ENCODE results near the gene LTF.
A peak's percentile ranks its signal among the peaks of the same experiment; 100 is the strongest.

Gene LTF

GRCh38 chr3:46479021-46479420, 14.3 kb upstream of the LTF start:
- no peaks in the 10 kb centered on the region for H3K79me1 ChIP-seq (ENCODE audit: low read depth, low read length)
- H4K91ac ChIP-seq (ENCODE audit: low read depth, low read length, poor library complexity), result no peak overlapping the region
- no peaks in the 10 kb centered on the region for H3K36me3 ChIP-seq (replicated peaks in 1 of 2; ENCODE audit: control insufficient read depth in 2 of 2, insufficient read depth in 2 of 2, low read length in 2 of 2)
- H2BK12ac ChIP-seq (ENCODE audit: low read length), result no peak overlapping the region
- H3K4me2 ChIP-seq (ENCODE audit: insufficient read depth, low read length, poor library complexity, severe bottlenecking), result no peak overlapping the region
- no peak overlapping the region for H2BK15ac ChIP-seq (ENCODE audit: low read length)
- WGBS, 2 donors (ENCODE audit: extremely low coverage in 2 of 2, insufficient read length in 2 of 2, insufficient replicate concordance in 1 of 2), result no CpG with 5 or more reads among the region's 5 CpGs
- H3K9ac ChIP-seq (ENCODE audit: low read depth, low read length, poor library complexity), result no peak overlapping the region
- H3K27me3 ChIP-seq (ENCODE audit: control insufficient read depth in 3 of 3, insufficient read depth in 3 of 3, low read depth in 1 of 3, low read length in 3 of 3), result no peaks in the 10 kb centered on the region
- H3K23ac ChIP-seq (ENCODE audit: low read depth, low read length, poor library complexity), result no peak overlapping the region
- H3K4me1 ChIP-seq (ENCODE audit: control insufficient read depth in 2 of 2, insufficient read depth in 1 of 2, low read depth in 1 of 2, low read length in 2 of 2), result peaks cover 0 to 2% of the 10 kb centered on the region in 2 donors
- no peak overlapping the region for H3K14ac ChIP-seq (ENCODE audit: low read length)
- peak overlapping the region; percentile 42 for H3K18ac ChIP-seq (ENCODE audit: low read length)
- H3K4me3 ChIP-seq (ENCODE audit: low read length in 2 of 2), result no peak overlapping the region
- no peak overlapping the region for H2BK120ac ChIP-seq (ENCODE audit: low read depth, low read length)
- H3K9me3 ChIP-seq (replicated peaks in 1 of 2; ENCODE audit: control insufficient read depth in 2 of 2, insufficient read depth in 1 of 2, low read depth in 1 of 2, low read length in 2 of 2), result no peaks in the 10 kb centered on the region
- H2BK5ac ChIP-seq (ENCODE audit: low read length), result no peak overlapping the region
- no peak overlapping the region for H2AK5ac ChIP-seq (ENCODE audit: low read depth, low read length)
- no peak for DNase-seq (ENCODE audit: low spot score)
- no peak overlapping the region for H3K4ac ChIP-seq (ENCODE audit: low read length)
- H4K8ac ChIP-seq (ENCODE audit: low read depth, low read length), result no peak overlapping the region
- H2AFZ ChIP-seq (ENCODE audit: low read length), result no peak overlapping the region
- no peak overlapping the region for H3K27ac ChIP-seq (replicated peaks; ENCODE audit: low read length)

GRCh38 chr3:46478341-46478740, 13.6 kb upstream of the LTF start:
- Histone ChIP-seq H2AFZ (ENCODE audit: low read length) (no peak overlapping the region), H2BK120ac (ENCODE audit: low read depth, low read length) (no peak overlapping the region), H3K9me3 (replicated peaks in 1 of 2; ENCODE audit: control insufficient read depth in 2 of 2, insufficient read depth in 1 of 2, low read depth in 1 of 2, low read length in 2 of 2) (peaks cover 0 to 2% of the 10 kb centered on the region in 2 donors), H3K4me1 (ENCODE audit: control insufficient read depth in 2 of 2, insufficient read depth in 1 of 2, low read depth in 1 of 2, low read length in 2 of 2) (peaks cover 0 to 2% of the 10 kb centered on the region in 2 donors), H3K79me1 (ENCODE audit: low read depth, low read length) (no peaks in the 10 kb centered on the region), H3K18ac (ENCODE audit: low read length) (peak overlapping the region; percentile 61), H3K27ac (replicated peaks; ENCODE audit: low read length) (no peak overlapping the region), H4K8ac (ENCODE audit: low read depth, low read length) (peak overlapping the region; percentile 23), H3K4me2 (ENCODE audit: insufficient read depth, low read length, poor library complexity, severe bottlenecking) (no peak overlapping the region), H3K14ac (ENCODE audit: low read length) (peak overlapping the region; percentile 61), H2BK12ac (ENCODE audit: low read length) (no peak overlapping the region), H2AK5ac (ENCODE audit: low read depth, low read length) (no peak overlapping the region), H4K91ac (ENCODE audit: low read depth, low read length, poor library complexity) (no peak overlapping the region), H3K4me3 (ENCODE audit: low read length in 2 of 2) (peak overlapping the region in 1 of 2 donors; percentile 60), H3K23ac (ENCODE audit: low read depth, low read length, poor library complexity) (no peak overlapping the region), H3K36me3 (replicated peaks in 1 of 2; ENCODE audit: control insufficient read depth in 2 of 2, insufficient read depth in 2 of 2, low read length in 2 of 2) (no peaks in the 10 kb centered on the region), H3K4ac (ENCODE audit: low read length) (no peak overlapping the region), H2BK5ac (ENCODE audit: low read length) (no peak overlapping the region), H3K27me3 (ENCODE audit: control insufficient read depth in 3 of 3, insufficient read depth in 3 of 3, low read depth in 1 of 3, low read length in 3 of 3) (no peaks in the 10 kb centered on the region), H2BK15ac (ENCODE audit: low read length) (no peak overlapping the region), H3K9ac (ENCODE audit: low read depth, low read length, poor library complexity) (no peak overlapping the region)
- no peak for DNase-seq (ENCODE audit: low spot score)
- no CpG with 5 or more reads among the region's 5 CpGs for WGBS, 2 donors (ENCODE audit: extremely low coverage in 2 of 2, insufficient read length in 2 of 2, insufficient replicate concordance in 1 of 2)

- Histone ChIP-seq H3K4me3 (ENCODE audit: low read length in 2 of 2) (no peak overlapping the region), H2BK15ac (ENCODE audit: low read length) (no peak overlapping the region), H3K36me3 (replicated peaks in 1 of 2; ENCODE audit: control insufficient read depth in 2 of 2, insufficient read depth in 2 of 2, low read length in 2 of 2) (no peaks in the 10 kb centered on the region), H3K9me3 (replicated peaks in 1 of 2; ENCODE audit: control insufficient read depth in 2 of 2, insufficient read depth in 1 of 2, low read depth in 1 of 2, low read length in 2 of 2) (peaks cover 0 to 2% of the 10 kb centered on the region in 2 donors), H3K14ac (ENCODE audit: low read length) (no peak overlapping the region), H2BK12ac (ENCODE audit: low read length) (no peak overlapping the region), H3K23ac (ENCODE audit: low read depth, low read length, poor library complexity) (no peak overlapping the region), H3K27ac (replicated peaks; ENCODE audit: low read length) (no peak overlapping the region), H3K4me1 (ENCODE audit: control insufficient read depth in 2 of 2, insufficient read depth in 1 of 2, low read depth in 1 of 2, low read length in 2 of 2) (peaks cover 0 to 2% of the 10 kb centered on the region in 2 donors), H2BK5ac (ENCODE audit: low read length) (no peak overlapping the region), H3K4me2 (ENCODE audit: insufficient read depth, low read length, poor library complexity, severe bottlenecking) (no peak overlapping the region), H3K79me1 (ENCODE audit: low read depth, low read length) (no peaks in the 10 kb centered on the region), H4K8ac (ENCODE audit: low read depth, low read length) (no peak overlapping the region), H3K18ac (ENCODE audit: low read length) (no peak overlapping the region), H2BK120ac (ENCODE audit: low read depth, low read length) (no peak overlapping the region), H3K9ac (ENCODE audit: low read depth, low read length, poor library complexity) (no peak overlapping the region), H2AFZ (ENCODE audit: low read length) (no peak overlapping the region), H4K91ac (ENCODE audit: low read depth, low read length, poor library complexity) (no peak overlapping the region), H3K4ac (ENCODE audit: low read length) (no peak overlapping the region), H2AK5ac (ENCODE audit: low read depth, low read length) (no peak overlapping the region), H3K27me3 (ENCODE audit: control insufficient read depth in 3 of 3, insufficient read depth in 3 of 3, low read depth in 1 of 3, low read length in 3 of 3) (no peaks in the 10 kb centered on the region)
- WGBS, 2 donors (ENCODE audit: extremely low coverage in 2 of 2, insufficient read length in 2 of 2, insufficient replicate concordance in 1 of 2), result no CpG with 5 or more reads among the region's 6 CpGs
- DNase-seq (ENCODE audit: low spot score), result no peak
Measured at GRCh38 chr3:46477756-46478155, 13.1 kb upstream of the LTF start.

- WGBS, 2 donors (ENCODE audit: extremely low coverage in 2 of 2, insufficient read length in 2 of 2, insufficient replicate concordance in 1 of 2), result no CpG with 5 or more reads among the region's 4 CpGs
- no peaks in the 10 kb centered on the region for H3K27me3 ChIP-seq (ENCODE audit: control insufficient read depth in 3 of 3, insufficient read depth in 3 of 3, low read depth in 1 of 3, low read length in 3 of 3)
- H3K4me3 ChIP-seq (ENCODE audit: low read length in 2 of 2), result no peak overlapping the region
- no peak overlapping the region for H3K9ac ChIP-seq (ENCODE audit: low read depth, low read length, poor library complexity)
- H2BK15ac ChIP-seq (ENCODE audit: low read length), result no peak overlapping the region
- no peak overlapping the region for H3K4ac ChIP-seq (ENCODE audit: low read length)
- peaks cover 0 to 2% of the 10 kb centered on the region in 2 donors for H3K4me1 ChIP-seq (ENCODE audit: control insufficient read depth in 2 of 2, insufficient read depth in 1 of 2, low read depth in 1 of 2, low read length in 2 of 2)
- H3K79me1 ChIP-seq (ENCODE audit: low read depth, low read length), result no peaks in the 10 kb centered on the region
- no peak overlapping the region for H2BK5ac ChIP-seq (ENCODE audit: low read length)
- H3K18ac ChIP-seq (ENCODE audit: low read length), result no peak overlapping the region
- DNase-seq (ENCODE audit: low spot score), result no peak
- no peak overlapping the region for H2AFZ ChIP-seq (ENCODE audit: low read length)
- no peak overlapping the region for H4K8ac ChIP-seq (ENCODE audit: low read depth, low read length)
- H3K4me2 ChIP-seq (ENCODE audit: insufficient read depth, low read length, poor library complexity, severe bottlenecking), result no peak overlapping the region
- peaks cover 0 to 2% of the 10 kb centered on the region in 2 donors for H3K9me3 ChIP-seq (replicated peaks in 1 of 2; ENCODE audit: control insufficient read depth in 2 of 2, insufficient read depth in 1 of 2, low read depth in 1 of 2, low read length in 2 of 2)
- no peaks in the 10 kb centered on the region for H3K36me3 ChIP-seq (replicated peaks in 1 of 2; ENCODE audit: control insufficient read depth in 2 of 2, insufficient read depth in 2 of 2, low read length in 2 of 2)
- H3K27ac ChIP-seq (replicated peaks; ENCODE audit: low read length), result no peak overlapping the region
- H2AK5ac ChIP-seq (ENCODE audit: low read depth, low read length), result no peak overlapping the region
- no peak overlapping the region for H2BK12ac ChIP-seq (ENCODE audit: low read length)
- H4K91ac ChIP-seq (ENCODE audit: low read depth, low read length, poor library complexity), result no peak overlapping the region
- no peak overlapping the region for H3K14ac ChIP-seq (ENCODE audit: low read length)
- no peak overlapping the region for H3K23ac ChIP-seq (ENCODE audit: low read depth, low read length, poor library complexity)
- H2BK120ac ChIP-seq (ENCODE audit: low read depth, low read length), result no peak overlapping the region
Measured at GRCh38 chr3:46477145-46477544, 12.4 kb upstream of the LTF start.

Measured in neuronal stem cell (in vitro differentiated cells).